Calu3 (cell line): Measurements from ENCODE around the gene PLK1. TPM values are rescaled to one million over a fixed set of nuclear protein-coding genes. Genes with fewer than 3 reads are reported as not detected.

ENCODE experiments used
- BruUV-seq: library from RNA; stranded (reverse); fragments of 400-500 nt; replicated peaks from 2 replicates; lab custom pipeline; 2021; lab: Mats Ljungman, UMichigan
- CTCF ChIA-PET: fragments of 300-600 bp; sonication (Branson Sonifier 250); formaldehyde crosslinking; loops from one replicate; lab custom pipeline; 2022; ENCODE audit warnings: antibody characterized with exemption; lab: Charles Lee
- DNase-seq: peaks from one replicate; pipeline ENCODE4 v3.0.0; 2022
- H3K27ac Mint-ChIP-seq: one replicate; pipeline ENCODE4 v1.8.0; 2022; ENCODE audit warnings: mixed read lengths; ENCODE audit not compliant: unreplicated experiment
- H3K27me3 Mint-ChIP-seq: one replicate; pipeline ENCODE4 v1.8.0; 2022; ENCODE audit warnings: mixed read lengths; ENCODE audit not compliant: unreplicated experiment
- H3K36me3 Mint-ChIP-seq: one replicate; pipeline ENCODE4 v1.8.0; 2022; ENCODE audit warnings: mild to moderate bottlenecking, moderate library complexity, mixed read lengths; ENCODE audit not compliant: insufficient read depth, unreplicated experiment
- H3K4me1 Mint-ChIP-seq: one replicate; pipeline ENCODE4 v1.8.0; 2022; ENCODE audit warnings: mild to moderate bottlenecking, low read depth, mixed read lengths; ENCODE audit not compliant: unreplicated experiment
- H3K4me3 Mint-ChIP-seq: one replicate; pipeline ENCODE4 v1.8.0; 2022; ENCODE audit warnings: mild to moderate bottlenecking, low read depth, moderate library complexity, mixed read lengths; ENCODE audit not compliant: unreplicated experiment
- H3K9me3 Mint-ChIP-seq: one replicate; pipeline ENCODE4 v1.8.0; 2022; ENCODE audit warnings: low read depth, mixed read lengths; ENCODE audit not compliant: unreplicated experiment
- CTCF ChIP-seq: fragments of 200-600 bp; IDR thresholded peaks from one replicate; pipeline ENCODE4 v1.8.0; 2022; ENCODE audit warnings: antibody characterized with exemption; ENCODE audit not compliant: unreplicated experiment
- intact Hi-C: fragments of 100-400 bp; cut with micrococcal nuclease; formaldehyde crosslinking; loops from one replicate; pipeline ENCODE4 v1.10.0; 2022; ENCODE audit not compliant: unreplicated experiment
- total RNA-seq: library from RNA; stranded (reverse); gene quantifications from 2 replicates; pipeline ENCODE4 v1.2.3, GENCODE V29; 2022

Gene PLK1
- total RNA-seq, 1 experiment from 2014 or later, result 136 TPM

GRCh38 chr16:23724096-23724784, 45.6 kb downstream of the PLK1 start:
- intact Hi-C loops, result no loop called here
- H3K4me1 Mint-ChIP-seq, result peaks cover 18% of the 10 kb centered on the region
- H3K36me3 Mint-ChIP-seq, result no peaks in the 10 kb centered on the region
- BruUV-seq, result no TSS peak
- peaks cover 12% of the 10 kb centered on the region for H3K27me3 Mint-ChIP-seq
- CTCF ChIA-PET, result no interaction called here
- no peak for DNase-seq
- no peak overlapping the region for H3K4me3 Mint-ChIP-seq
- H3K9me3 Mint-ChIP-seq, result no peaks in the 10 kb centered on the region
- TF ChIP-seq CTCF, result no peak
- no peak overlapping the region for H3K27ac Mint-ChIP-seq

GRCh38 chr16:23724785-23725131, 46.1 kb downstream of the PLK1 start:
- no peak for TF ChIP-seq CTCF
- Mint-ChIP-seq H3K27ac (no peak overlapping the region), H3K27me3 (peaks cover 12% of the 10 kb centered on the region), H3K36me3 (peaks cover 1% of the 10 kb centered on the region), H3K4me1 (peaks cover 22% of the 10 kb centered on the region), H3K4me3 (no peak overlapping the region), H3K9me3 (no peaks in the 10 kb centered on the region)
- no TSS peak for BruUV-seq
- CTCF ChIA-PET, result no interaction called here
- no peak for DNase-seq
- intact Hi-C loops, result no loop called here

- Mint-ChIP-seq H3K9me3 (no peaks in the 10 kb centered on the region), H3K4me1 (peaks cover 26% of the 10 kb centered on the region), H3K27me3 (peaks cover 12% of the 10 kb centered on the region), H3K4me3 (no peak overlapping the region), H3K36me3 (peaks cover 6% of the 10 kb centered on the region), H3K27ac (no peak overlapping the region)
- no TSS peak for BruUV-seq
- no peak for TF ChIP-seq CTCF
- intact Hi-C loops, result no loop called here
- no peak for DNase-seq
- CTCF ChIA-PET, result interaction anchor here (1.2 kb wide), 1 partner anchor 13 kb away, joined by 4 read pairs; no protein-coding TSS in a partner anchor
Observed at GRCh38 chr16:23726710-23727109, 48.0 kb downstream of the PLK1 start.

- Mint-ChIP-seq H3K4me1 (peaks cover 20% of the 10 kb centered on the region), H3K27ac (peak overlapping the region; percentile 5), H3K4me3 (peak overlapping the region; percentile 24), H3K36me3 (peaks cover 6% of the 10 kb centered on the region), H3K9me3 (no peaks in the 10 kb centered on the region), H3K27me3 (peaks cover 6% of the 10 kb centered on the region)
- no peak for TF ChIP-seq CTCF
- DNase-seq, result no peak
- CTCF ChIA-PET, result interaction anchor here (1.0 to 1.2 kb wide), 3 partner anchors 16 to 87 kb away, joined by 3 to 19 read pairs (median 6); partner anchors contain the start of genes DCTN5, PALB2 and PLK1
- intact Hi-C loops, result loop anchor here (1.0 kb wide), 1 partner anchor 50 kb away; the partner anchor contains the start of gene PLK1
- BruUV-seq, result no TSS peak
Observed at GRCh38 chr16:23728112-23728477, 49.4 kb downstream of the PLK1 start.
